ENCODE measurements around the gene SLC29A2. TPM values are rescaled to one million over a fixed set of nuclear protein-coding genes. Genes with fewer than 3 reads are reported as not detected.

Gene SLC29A2
- total RNA-seq, 1 donor from 2014 or later: 10.6 TPM

DNA sequence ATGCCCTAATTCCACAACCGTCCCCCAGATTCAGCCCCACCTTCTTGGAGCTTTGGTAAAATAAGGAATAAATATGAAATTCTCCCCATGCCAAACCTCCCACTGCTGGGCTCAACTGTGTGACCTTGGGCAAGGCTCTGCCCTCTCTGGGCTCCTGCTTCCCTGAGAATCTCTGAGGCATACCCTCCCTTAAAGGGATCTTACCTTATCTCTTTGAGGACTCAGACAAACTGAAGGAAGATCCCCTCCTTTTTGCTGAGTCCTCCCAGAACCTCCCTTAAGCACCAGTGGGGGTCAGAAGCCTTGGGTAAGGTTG lies 57.4 kb downstream of the SLC29A2 start:
- DNase-seq (no peak), ATAC-seq (no peak)
- TF ChIP-seq, protein P1, sequence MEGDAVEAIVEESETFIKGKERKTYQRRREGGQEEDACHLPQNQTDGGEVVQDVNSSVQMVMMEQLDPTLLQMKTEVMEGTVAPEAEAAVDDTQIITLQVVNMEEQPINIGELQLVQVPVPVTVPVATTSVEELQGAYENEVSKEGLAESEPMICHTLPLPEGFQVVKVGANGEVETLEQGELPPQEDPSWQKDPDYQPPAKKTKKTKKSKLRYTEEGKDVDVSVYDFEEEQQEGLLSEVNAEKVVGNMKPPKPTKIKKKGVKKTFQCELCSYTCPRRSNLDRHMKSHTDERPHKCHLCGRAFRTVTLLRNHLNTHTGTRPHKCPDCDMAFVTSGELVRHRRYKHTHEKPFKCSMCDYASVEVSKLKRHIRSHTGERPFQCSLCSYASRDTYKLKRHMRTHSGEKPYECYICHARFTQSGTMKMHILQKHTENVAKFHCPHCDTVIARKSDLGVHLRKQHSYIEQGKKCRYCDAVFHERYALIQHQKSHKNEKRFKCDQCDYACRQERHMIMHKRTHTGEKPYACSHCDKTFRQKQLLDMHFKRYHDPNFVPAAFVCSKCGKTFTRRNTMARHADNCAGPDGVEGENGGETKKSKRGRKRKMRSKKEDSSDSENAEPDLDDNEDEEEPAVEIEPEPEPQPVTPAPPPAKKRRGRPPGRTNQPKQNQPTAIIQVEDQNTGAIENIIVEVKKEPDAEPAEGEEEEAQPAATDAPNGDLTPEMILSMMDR (IDR thresholded peaks at IDR 0.05): no peak
- H3K4me3 ChIP-seq: peak overlapping the region; percentile 59
- peak overlapping the region; percentile 88 for H3K27ac ChIP-seq
- H3K9me3 ChIP-seq: no peaks in the 10 kb centered on the region
- H3K36me3 ChIP-seq: no peaks in the 10 kb centered on the region
- H3K4me1 ChIP-seq: peaks cover 43% of the 10 kb centered on the region
- H3K27me3 ChIP-seq (ENCODE audit: low read depth): peaks cover 5% of the 10 kb centered on the region
- intact Hi-C loops (cut with DNase I): no loop called here

- TF ChIP-seq, protein P1 (IDR thresholded peaks at IDR 0.05): no peak
- intact Hi-C loops (cut with DNase I): no loop called here
- DNase-seq: peak; percentile 55
- H3K27me3 ChIP-seq (ENCODE audit: low read depth): peaks cover 5% of the 10 kb centered on the region
- no peak for ATAC-seq
- H3K27ac ChIP-seq: peak overlapping the region; percentile 88
- no peaks in the 10 kb centered on the region for H3K36me3 ChIP-seq
- peaks cover 37% of the 10 kb centered on the region for H3K4me1 ChIP-seq
- H3K4me3 ChIP-seq: peak overlapping the region; percentile 59
- no peaks in the 10 kb centered on the region for H3K9me3 ChIP-seq
Measured at GRCh38 chr11:66313321-66314185, 58.0 kb downstream of the SLC29A2 start.

DNA sequence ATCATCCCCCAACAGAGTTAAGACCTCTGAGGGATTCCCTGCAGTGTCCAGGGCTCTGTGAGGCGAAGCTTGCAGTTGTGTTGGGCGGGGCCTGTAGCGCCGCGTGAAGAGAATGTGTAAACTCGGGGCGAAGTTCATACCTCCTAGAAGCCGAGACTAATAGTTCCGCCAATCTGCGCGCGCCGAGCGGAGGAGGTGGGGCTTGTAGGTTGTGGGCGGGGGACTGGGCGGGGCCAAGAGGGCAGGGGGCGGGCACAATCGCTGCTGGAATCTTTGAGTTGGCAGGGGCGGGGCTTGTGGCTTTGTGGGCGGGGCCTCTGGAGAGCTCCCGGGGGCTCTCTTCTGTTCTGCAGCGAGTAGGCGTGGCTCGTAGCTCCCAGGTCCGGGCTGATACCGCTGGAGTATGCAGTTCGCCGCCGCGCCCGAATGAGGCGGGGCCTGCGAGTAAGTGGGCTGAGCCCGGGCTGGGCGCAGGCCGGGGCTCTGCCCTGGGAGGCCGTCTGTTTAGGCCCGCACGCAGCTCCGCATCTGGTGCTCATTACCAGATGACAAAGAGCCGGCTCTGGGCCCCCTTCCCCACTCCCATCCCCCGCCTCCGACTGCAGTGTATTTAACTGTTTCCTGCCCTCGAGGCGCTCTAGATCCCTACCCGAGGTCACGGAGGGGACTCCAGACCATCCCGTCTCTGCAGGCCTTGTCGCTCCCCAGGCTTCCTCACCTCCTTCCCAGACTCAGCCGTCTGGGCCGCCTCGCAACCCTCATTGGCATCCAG lies 58.8 kb downstream of the SLC29A2 start:
- DNase-seq: peak; percentile 100
- Histone ChIP-seq H3K27me3 (ENCODE audit: low read depth) (peaks cover 5% of the 10 kb centered on the region), H3K9me3 (no peaks in the 10 kb centered on the region), H3K4me3 (peak overlapping the region; percentile 59), H3K36me3 (no peaks in the 10 kb centered on the region), H3K27ac (peak overlapping the region; percentile 88), H3K4me1 (peaks cover 29% of the 10 kb centered on the region)
- intact Hi-C loops (cut with DNase I): no loop called here
- TF ChIP-seq, protein P1 (IDR thresholded peaks at IDR 0.05): no peak
- peak; percentile 93 to 94 for ATAC-seq

Other genes starting within 250 kb of the SLC29A2 start
- 24.3 TPM for gene KLC2, start 114.1 kb downstream of the SLC29A2 start, total RNA-seq
- gene RAB1B, start 103.1 kb downstream of the SLC29A2 start, total RNA-seq: 138 TPM
- gene CNIH2, start 93.6 kb downstream of the SLC29A2 start, total RNA-seq: 0.89 TPM
- gene YIF1A, start 82.6 kb downstream of the SLC29A2 start, total RNA-seq: 67.8 TPM
- not detected for gene TMEM151A, start 79.9 kb downstream of the SLC29A2 start, total RNA-seq
- gene CD248, start 54.7 kb downstream of the SLC29A2 start, total RNA-seq: 28.7 TPM
- 8.2 TPM for gene RIN1, start 35.3 kb downstream of the SLC29A2 start, total RNA-seq
- 37.8 TPM for gene BRMS1, start 26.7 kb downstream of the SLC29A2 start, total RNA-seq
- 22.6 TPM for gene B4GAT1, start 24.1 kb downstream of the SLC29A2 start, total RNA-seq
- not detected for gene NPAS4, start 49.3 kb upstream of the SLC29A2 start, total RNA-seq
- 32.7 TPM for gene MRPL11, start 67.1 kb upstream of the SLC29A2 start, total RNA-seq
- 21.4 TPM for gene PELI3, start 95.1 kb upstream of the SLC29A2 start, total RNA-seq
- 32.7 TPM for gene DPP3, start 108.7 kb upstream of the SLC29A2 start, total RNA-seq
- gene BBS1, start 138.9 kb upstream of the SLC29A2 start, total RNA-seq: 41.4 TPM
- 14.9 TPM for gene ZDHHC24, start 174.3 kb upstream of the SLC29A2 start, total RNA-seq
- 0.24 TPM for gene ACTN3, start 175.1 kb upstream of the SLC29A2 start, total RNA-seq
- 31.2 TPM for gene CTSF, start 196.8 kb upstream of the SLC29A2 start, total RNA-seq
- gene CCDC87, start 221.3 kb upstream of the SLC29A2 start, total RNA-seq: 0.50 TPM
- gene CCS, start 221.4 kb upstream of the SLC29A2 start, total RNA-seq: 40.5 TPM
- gene RBM14, start 244.9 kb upstream of the SLC29A2 start, total RNA-seq: 93.4 TPM